GM21576 (cell line): ENCODE data around the gene NCOA7.
A peak's percentile ranks its signal among the peaks of the same experiment; 100 is the strongest.
"Not testable (repeated sequence)": the region's sequence is repeated elsewhere in the genome, so short reads cannot be mapped to it uniquely, and the experiment has no call there.

Experiments used
- ATAC-seq: cut with Tn5 transposase; IDR thresholded peaks from one replicate; pipeline ENCODE4 v1.9.1; 2021; ENCODE audit warnings: mild to moderate bottlenecking, moderate library complexity; ENCODE audit not compliant: unreplicated experiment

Gene NCOA7

DNA sequence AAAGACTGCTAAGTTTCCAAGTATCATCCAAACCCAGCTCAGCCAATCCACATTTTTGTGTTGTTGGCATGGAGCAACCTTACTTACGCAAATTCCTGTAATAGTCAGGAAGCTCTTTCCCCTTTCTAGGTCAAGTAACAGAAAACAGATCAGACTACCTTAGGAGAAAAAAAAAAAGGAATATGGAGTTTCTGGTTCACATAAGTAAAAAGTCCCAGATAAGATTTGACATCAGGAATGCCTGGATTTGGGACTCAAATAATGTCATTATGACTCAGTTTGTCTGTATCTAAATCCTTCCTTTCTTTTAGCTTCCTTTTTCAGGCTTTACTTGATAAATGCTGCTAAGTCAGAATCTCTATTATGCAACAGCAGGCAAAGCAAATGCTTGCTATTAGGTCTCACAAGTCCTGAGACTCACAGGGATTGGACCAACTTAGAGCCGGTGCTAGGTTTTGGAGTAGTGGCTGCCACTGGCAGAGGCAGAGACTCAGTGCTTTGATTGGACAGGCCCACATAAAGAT lies 44.5 kb downstream of the NCOA7 start:
- ATAC-seq, result no peak

DNA sequence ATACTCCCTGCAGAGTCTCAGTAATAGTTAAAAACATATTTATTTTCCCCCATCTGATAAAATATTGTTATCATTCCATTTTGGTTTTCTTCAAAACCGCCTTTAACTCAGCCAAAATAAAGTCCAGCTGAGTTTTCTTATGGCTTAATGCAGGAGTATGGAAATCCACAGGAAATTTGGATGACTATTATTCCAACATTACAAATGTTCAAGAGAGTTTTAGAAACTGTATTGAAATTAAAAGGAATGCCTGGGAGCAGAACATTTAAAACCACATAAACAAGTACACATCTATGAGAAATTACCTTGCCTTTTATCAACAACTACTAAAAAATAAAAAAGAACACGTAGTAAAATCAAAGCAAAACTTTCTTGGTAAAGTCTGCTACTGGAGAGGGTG lies 45.7 kb downstream of the NCOA7 start:
- ATAC-seq, result no peak

DNA sequence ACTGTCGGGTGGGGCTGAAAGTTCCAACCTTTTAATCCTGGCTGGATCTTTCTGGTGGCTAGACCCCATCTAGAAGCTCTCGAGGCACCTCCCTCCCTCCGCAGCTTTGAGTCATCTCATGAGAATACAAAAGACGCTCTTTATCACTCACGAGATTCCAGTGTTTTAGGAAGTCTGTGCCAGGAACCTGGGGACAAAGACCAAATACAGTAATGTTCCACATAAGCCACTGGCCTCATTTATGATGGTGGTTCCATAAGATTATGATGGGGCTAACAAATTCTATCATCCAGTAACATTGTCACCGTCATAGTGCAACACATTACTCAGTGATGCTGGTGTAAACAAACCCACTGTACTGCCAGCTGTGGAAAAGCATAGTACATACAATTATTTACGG lies 48.7 kb downstream of the NCOA7 start:
- ATAC-seq, result no peak

DNA sequence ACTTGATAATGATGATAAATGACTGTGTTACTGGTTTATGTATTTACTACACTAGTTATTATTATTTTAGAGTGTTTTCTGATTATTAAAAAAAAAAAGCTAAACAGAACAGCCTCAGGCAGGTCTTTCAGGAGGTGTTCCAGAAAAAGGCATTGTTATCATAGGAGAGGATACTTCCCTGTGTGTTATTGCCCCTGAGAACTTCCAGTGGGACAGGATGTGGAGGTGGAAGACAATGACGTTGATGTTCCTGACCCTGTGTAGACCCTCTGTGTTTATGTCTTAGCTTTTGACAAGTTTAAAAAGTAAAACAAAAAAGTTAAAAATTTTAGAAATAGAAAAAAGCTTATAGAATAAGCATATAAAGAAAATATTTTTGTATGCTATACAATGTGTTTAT lies 49.1 kb downstream of the NCOA7 start:
- ATAC-seq, result no peak

DNA sequence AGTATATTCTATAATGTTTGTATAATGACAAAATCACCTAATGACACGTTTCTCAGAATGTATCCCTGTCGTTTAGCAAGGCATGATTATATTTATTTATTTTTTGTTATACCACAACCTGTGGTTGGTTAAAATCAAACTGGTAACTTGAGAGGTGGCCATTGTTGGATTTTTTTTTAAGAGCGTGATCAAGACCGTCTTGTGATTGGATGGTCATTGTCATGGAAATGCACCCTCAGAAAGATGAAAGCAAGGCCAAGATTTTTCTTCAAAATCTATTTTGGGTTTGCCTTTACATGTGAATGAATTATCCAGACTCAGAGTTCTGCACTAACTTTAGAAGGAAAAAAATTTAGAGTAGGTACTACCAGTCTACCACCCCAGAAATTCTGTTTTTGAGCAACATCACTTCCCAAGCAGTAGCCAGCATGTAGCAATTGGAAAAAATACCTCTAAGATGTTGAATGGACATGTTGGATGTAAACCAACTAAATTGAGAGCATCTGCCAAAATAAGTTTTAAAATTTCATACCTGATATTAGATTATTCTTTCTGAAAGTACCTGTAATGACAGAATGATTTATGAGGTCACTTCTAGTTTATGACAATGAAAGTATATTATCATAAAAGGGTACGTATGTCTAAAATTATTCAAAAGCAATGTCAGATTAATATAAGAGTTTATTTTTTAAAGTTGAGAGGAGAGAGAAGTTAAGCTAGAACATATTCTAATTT lies 50.8 kb downstream of the NCOA7 start:
- no peak for ATAC-seq

DNA sequence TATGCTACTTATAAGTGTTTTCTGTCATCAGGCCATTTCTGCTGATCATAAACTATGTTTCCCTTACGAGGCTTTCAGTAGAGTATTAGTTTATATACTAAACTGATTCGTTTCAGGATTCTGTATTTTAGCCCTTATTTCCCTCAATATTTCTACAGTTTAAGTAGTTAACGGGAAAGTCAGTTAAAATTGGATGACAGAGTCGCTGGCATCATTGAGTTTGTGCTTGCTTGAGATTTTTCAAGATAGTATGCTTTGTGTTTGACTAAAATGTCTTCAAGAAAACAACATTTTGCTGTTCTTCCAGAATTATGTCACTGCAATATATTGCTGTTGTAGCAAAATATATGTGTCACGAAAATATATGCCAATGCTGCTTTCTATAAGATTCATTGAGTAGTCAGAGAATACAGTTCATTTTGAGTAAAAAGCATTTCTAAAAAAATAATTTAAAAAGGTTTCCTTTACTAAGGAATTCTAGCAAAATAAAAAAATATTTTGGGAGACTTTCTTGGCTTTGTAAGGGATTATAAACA lies 51.4 kb downstream of the NCOA7 start:
- no peak for ATAC-seq

DNA sequence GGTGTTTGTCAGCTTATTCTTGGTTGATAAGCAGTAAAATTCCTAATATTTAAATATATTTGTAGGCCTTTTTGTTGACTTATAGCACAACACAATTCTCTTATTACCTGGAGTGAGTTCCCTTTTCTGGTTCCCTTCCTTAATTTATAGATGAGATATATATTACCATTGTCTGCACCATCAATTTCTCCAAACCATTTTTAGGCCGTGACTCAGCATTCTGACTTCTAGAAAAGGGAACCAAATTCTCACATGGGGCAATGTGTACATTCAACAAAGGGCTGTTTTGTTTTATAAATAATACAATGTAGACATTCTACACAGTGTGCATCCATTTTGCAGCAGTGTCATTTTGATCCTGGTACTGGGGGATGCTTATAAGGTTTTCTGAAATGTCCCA lies 52.8 kb downstream of the NCOA7 start:
- ATAC-seq, result no peak

DNA sequence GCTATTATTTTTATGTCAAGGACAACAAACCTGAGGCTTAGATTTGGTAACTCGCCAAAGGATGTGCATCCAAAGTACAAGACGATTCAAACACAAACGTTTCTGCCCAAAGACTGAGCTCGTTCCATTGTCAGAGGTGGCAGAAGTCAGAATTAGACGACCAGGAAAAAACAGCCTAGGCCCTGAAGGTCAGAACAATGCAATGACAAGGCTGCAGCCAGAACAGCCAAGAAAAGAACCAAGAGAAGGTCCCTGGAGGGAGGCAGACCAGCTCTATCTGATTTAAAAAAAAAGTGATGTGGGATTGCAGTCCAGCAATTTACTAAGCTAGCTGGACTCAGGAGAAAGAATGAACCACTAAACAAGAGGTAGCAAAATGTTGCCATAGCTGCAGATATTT lies 54.2 kb downstream of the NCOA7 start:
- ATAC-seq, result no peak

DNA sequence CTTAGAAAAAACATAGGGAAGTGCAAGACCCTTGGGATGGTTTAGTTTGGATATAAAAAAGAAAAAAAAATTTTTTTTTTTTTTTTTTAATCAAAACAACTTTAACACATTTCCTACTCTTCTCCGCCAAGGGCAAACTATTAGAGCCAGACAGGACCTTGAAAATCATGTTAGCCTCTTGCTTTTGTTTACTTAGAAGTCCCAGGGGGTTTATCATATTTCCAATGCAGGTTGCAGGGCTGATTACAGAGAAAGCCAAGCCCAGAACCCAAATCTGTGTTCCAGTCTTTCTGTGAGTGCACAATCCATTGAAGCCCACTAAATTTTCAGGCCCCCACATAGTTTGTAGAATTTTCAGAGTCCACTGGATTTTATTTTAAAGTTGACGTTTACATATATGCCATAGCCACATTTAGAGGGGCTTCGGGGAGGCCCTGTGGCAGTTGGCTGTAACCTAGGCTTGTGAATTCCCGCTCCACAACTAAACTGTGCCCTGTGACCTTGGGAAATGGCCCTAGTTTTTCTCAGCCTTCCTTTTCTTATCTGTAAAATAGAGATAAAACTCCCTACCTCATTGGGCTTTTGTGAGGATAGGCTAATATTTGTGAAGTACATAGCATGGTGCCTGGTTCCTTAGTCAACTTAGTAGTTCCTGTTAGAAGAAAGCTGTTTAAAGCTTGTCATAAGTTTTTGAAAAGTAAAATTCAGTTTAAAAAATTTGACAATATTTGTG lies 55.7 kb downstream of the NCOA7 start:
- no peak for ATAC-seq

DNA sequence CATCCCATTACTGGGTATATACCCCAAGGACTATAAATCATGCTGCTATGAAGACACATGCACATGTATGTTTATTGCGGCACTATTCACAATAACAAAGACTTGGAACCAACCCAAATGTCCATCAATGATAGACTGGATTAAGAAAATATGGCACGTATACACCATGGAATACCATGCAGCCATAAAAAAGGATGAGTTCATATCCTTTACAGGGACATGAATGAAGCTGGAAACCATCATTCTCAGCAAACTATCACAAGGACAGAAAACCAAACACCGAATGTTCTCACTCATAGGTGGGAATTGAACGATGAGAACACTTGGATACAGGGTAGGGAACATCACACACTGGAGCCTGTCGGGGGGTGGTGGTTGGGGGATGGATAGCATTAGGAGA lies 57.5 kb downstream of the NCOA7 start:
- not testable (repeated sequence) for ATAC-seq

DNA sequence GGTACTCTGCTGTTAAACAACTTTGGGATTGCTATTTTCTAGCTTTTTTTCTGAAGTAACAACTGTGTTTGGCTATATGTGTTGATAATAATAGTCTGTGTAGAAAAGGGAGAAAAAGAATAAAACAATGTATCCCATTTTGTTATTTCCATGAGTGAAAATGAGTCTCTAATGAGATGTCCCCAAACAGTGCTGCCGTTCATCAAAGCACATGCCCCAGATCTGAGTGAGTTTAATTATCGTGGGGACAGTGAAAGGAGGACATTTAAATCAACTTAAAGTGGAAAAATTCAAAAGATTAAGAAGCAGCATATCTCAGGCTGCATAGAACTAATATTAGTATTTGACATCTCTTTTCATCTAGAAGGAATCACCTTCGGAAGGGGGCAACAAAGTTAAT lies 59.6 kb downstream of the NCOA7 start:
- no peak for ATAC-seq

DNA sequence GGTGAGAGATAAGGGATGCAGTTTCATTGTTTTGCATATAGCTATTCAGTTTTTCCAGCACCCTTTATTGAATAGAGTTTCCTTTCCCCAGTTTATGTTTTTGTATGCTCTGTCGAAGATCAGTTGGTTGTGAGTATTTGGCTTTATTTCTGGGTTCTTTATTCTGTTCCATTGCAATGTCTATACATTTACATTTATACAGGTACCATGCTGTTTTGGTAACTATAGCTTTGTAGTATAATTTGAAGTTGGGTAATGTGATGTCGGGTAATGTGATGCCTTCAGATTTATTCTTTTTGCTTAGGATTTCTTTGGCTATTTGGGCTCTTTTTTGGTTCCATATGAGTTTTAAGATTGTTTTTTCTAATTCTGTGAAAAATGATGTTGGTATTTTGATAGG lies 61.8 kb downstream of the NCOA7 start:
- ATAC-seq, result no peak

DNA sequence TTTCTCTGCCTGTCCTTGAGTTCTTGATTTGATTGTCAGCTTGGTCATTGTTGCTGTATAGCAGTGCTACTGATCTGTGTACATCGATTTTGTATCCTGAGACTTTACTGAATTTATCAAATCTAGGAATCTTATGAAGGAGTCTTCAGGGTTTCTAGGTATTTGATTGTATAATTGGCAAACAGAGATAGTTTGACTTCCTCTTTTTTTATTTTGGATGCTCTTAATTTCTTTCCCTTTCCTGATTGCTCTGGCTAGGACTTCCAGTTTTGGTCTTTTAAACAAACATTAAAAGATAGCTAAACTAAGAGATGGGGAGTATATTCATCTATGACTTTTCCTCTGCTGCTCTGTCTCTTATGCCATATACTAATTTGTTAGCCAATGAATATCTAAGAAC lies 62.4 kb downstream of the NCOA7 start:
- ATAC-seq, result no peak

DNA sequence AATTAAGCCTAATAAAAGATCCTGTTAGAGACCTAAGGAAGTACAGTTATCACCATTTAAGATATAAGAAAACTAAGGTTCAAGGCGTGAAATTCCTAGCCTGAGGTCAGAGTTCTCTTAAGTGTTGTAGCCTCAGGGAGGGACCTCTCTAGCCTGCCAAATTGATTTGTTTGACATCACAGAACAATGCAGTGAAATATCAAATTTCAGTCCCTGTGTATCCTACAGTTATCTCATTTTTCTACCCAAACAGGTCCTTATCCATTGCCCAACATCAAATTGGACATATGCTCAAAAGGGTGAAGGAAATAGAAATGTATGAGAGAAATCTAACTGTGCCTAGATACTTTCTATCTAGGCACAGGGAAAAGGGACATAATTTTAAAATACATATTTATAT lies 63.0 kb downstream of the NCOA7 start:
- no peak for ATAC-seq

DNA sequence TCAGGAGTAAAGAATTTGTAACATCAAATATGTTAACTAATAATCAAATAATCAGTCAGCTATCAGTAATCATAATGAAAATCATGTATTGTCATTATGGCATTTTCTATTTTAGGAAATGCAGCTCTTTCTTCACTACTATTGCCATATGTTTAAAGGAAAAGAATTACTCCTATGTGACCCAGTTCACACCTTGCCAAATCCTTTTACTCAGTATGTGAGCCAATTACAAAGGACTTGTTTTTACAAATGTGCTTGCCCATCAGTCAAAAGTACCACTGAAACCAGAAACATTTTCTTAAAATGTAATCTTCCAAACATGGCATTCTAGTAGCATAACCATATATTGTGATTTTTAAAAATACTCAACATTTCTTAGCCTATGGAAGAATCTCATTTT lies 63.6 kb downstream of the NCOA7 start:
- ATAC-seq, result no peak

DNA sequence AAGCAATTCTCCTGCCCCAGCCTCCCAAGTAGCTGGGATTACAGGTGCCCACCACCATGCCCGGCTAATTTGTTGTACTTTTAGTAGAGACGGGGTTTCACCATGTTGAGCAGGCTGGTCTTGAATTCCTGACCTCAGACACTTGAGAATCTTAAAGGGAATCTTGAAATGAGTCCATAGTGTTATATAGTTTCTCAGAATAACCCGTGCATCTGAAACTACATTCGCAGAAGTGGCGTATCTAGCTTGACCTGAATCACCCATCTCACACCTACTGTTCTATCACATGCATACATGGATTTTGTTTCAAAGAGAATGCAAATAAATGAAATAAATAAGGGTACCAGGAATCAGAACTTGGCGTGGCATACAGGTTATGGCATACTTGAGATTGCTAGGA lies 65.0 kb downstream of the NCOA7 start:
- ATAC-seq, result no peak

DNA sequence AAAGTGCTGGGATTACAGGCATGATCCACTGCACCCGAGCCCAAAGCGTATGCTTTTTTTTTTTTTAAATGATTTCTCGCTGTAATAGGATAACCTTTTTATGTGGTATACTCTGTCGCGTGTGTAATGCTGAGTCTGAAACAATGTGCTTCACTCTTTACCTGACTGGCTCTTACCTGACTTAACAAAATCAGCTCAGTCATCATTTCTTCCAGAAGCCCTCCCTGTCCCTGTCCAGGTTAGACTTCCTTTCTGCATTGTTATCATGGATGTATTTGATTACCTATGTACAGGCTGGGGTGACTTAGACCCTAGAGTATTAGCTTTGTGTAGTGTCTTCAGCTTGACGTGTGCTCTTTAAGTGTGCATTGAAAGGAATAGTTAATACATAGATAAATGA lies 67.1 kb downstream of the NCOA7 start:
- no peak for ATAC-seq

DNA sequence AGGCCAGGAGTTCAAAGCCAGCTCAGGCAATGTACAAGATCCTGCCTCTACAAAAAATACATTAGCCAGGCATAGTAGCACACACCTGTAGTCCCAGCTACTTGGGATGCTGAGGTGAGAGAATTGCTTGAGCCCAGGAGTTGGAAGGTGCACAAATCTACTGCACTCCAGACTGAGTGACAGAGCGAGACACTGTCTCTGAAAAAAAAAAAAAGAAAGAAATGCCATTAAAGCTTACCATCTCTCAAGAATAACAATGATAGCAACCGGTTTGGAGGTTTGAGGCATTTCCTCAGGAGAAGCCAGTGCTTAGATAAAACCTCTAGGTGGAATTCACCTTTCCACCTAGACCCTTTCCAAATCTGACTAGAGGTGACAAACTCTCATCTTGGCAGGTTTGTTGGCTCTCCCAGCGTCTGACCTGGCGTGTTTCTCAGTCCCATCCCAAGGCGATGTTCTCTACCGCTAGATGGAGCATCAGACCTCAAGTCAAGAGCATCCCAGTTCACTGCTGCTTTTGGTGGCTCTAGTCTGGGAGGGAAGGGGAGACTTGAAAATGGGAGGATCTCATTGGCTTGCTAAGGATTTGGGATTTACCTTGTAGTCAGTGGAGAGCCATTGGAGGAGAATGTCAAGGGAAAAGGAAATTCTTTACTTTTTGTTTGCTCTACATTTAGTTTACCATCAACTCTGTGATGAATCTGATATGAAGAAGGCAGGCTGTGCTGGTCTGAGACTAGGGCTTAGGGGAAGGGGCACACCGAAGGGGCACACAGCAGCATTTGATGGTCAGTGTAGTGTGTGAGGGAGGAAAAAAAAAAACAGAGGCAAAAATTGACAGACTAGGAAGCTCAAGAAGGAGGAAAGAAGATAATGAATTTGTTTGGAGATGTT lies 67.9 kb downstream of the NCOA7 start:
- ATAC-seq, result peak; percentile 88

DNA sequence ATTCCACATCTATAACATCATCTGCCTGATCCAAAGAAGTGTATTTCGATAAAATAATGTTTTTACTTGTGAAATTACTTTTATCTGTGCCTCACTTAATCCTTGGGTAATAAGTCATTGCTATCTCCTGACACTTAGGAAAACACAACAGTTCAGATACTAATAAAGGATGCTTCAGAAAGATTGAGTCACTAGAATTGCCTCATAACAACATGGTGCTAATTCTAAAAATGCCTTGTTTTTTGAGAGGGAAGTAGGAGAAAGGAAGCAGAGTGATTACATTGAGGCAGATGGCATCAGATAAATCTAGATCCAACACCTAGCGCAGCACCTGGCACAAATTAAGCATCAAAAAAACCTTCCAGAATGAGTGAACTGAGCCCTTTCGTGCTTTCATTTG lies 69.0 kb downstream of the NCOA7 start:
- no peak for ATAC-seq

DNA sequence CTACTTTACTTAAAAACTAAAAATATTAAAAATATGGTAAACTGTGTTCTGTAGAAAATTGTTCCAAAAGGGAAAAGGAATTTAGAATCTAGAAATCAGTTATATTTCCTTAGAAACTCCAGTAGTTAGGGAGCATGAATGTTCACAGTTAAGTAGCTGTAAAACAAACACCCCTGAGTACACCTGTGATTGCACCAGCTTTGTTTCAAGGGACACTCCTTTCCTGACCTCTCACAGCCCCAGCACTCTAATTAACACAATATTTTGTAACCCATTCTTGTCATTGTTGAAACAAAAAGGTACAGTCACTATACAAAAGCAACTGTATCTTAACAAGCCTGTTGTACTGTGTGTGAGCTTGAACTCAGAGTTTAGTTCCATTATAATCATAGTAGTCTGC lies 72.3 kb downstream of the NCOA7 start:
- no peak for ATAC-seq

DNA sequence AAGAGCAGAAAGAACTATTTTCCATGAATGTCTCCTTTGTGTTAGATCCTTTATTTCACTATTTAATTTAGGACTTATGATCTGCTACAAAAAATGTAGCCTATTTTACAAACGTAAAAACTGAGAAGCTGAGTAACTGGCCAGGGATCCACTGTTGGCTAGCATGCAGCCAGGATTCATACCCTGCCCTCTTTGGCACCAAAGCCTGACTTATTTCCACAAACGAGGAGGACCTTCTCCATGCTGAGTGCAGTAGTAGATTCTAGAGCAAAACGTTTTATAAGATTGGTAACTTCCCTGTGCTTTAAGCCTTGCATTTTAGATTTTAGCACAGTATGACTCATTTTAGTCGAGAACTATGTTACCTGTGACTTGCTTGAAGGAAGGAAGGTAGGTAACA lies 74.3 kb downstream of the NCOA7 start:
- ATAC-seq, result no peak
